Lung (tissue), 12 donors: ENCODE results near the gene FAM83B. TPM values are rescaled to one million over a fixed set of nuclear protein-coding genes. Genes with fewer than 3 reads are reported as not detected.

ENCODE experiments used
- ATAC-seq: fragments of 200-7000 bp; cut with Tn5 transposase; one replicate; pipeline ENCODE4 v1.9.1; 2020; ENCODE audit warnings: moderate number of reproducible peaks; ENCODE audit not compliant: insufficient read depth, low FRiP score
- DNase-seq, 3 donors: peaks; one replicate each; pipeline ENCODE4 v3.0.0-alpha.2; 2013 to 2017
- H3K27ac ChIP-seq, 2 donors: one replicate each; pipeline ENCODE4 v1.5.1; 2013; ENCODE audit warnings: mild to moderate bottlenecking in 2 of 2, moderate library complexity in 2 of 2, control low read depth in 1 of 2, inconsistent platforms in 1 of 2, low read depth in 1 of 2, low read length in 1 of 2
- H3K27me3 ChIP-seq, 3 donors: one replicate each; pipeline ENCODE4 v1.5.1; 2013; ENCODE audit warnings: low read length in 2 of 3; ENCODE audit not compliant: control insufficient read depth in 3 of 3, insufficient read depth in 3 of 3
- H3K36me3 ChIP-seq, 4 donors: one replicate each; pipeline ENCODE4 v1.5.1; 2013; ENCODE audit warnings: low read length in 4 of 4, mild to moderate bottlenecking in 1 of 4, moderate library complexity in 1 of 4; ENCODE audit not compliant: control insufficient read depth in 4 of 4, insufficient read depth in 4 of 4
- H3K4me1 ChIP-seq, 5 donors: one replicate each; pipeline ENCODE4 v1.5.1; 2013; ENCODE audit warnings: low read length in 5 of 5, mild to moderate bottlenecking in 2 of 5, moderate library complexity in 1 of 5; ENCODE audit not compliant: control insufficient read depth in 5 of 5, insufficient read depth in 5 of 5
- H3K4me3 ChIP-seq: one replicate; pipeline ENCODE4 v1.5.1; 2013; ENCODE audit warnings: mild to moderate bottlenecking, control low read depth, moderate library complexity
- H3K9ac ChIP-seq, 2 donors: one replicate each; pipeline ENCODE4 v1.5.1; 2013; ENCODE audit warnings: low read length in 2 of 2, control low read depth in 1 of 2; ENCODE audit not compliant: insufficient read depth in 1 of 2
- H3K9me3 ChIP-seq, 4 donors: one replicate each; pipeline ENCODE4 v1.5.1; 2013; ENCODE audit warnings: low read length in 3 of 4, mild to moderate bottlenecking in 1 of 4, moderate library complexity in 1 of 4; ENCODE audit not compliant: control insufficient read depth in 4 of 4, insufficient read depth in 3 of 4
- CTCF ChIP-seq: IDR thresholded peaks from 2 replicates; pipeline ENCODE4 v1.5.1; 2012; ENCODE audit warnings: mild to moderate bottlenecking; ENCODE audit errors: control extremely low read depth, extremely low read depth
- WGBS, 2 donors: extraction: QIAGEN DNeasy Blood & Tissue Kit; methylation state at CpG; one replicate each; pipeline ENCODE4 v1.1.7; 2013; 5-methylcytosine and 5-hydroxymethylcytosine counted together
- polyA plus RNA-seq, 2 donors: library from polyadenylated mRNA; stranded (reverse); fragments of 200-250 nt; gene quantifications; one replicate each; pipeline ENCODE4 v1.2.1, GENCODE V29; 2013
- total RNA-seq, 2 donors: library from RNA; depleted of rRNA in 1 of 2; stranded (reverse); fragments of >200 nt in 1 of 2; gene quantifications; one replicate each; pipeline ENCODE4 v1.2.1, GENCODE V29; 2014 to 2021
- donor health status: control.
- donor health status: control.
- donor health status: Bipolar disorder and iron deficiency.
- donor health status: healthy.
- donor health status: DM: yes; HTN: yes; CAD: no.

Gene FAM83B
- total and polyA plus RNA-seq, 4 donors = 0.04 to 4.4 (median 0.49) TPM

- H3K27me3 ChIP-seq = no peaks in the 10 kb centered on the region
- ATAC-seq (no peak), DNase-seq (no peak)
- no peaks in the 10 kb centered on the region for H3K4me1 ChIP-seq
- no peaks in the 10 kb centered on the region for H3K36me3 ChIP-seq
- no peak overlapping the region for H3K9ac ChIP-seq
- WGBS, 2 donors = 13 to 16% methylated on average over 3 of the region's 3 CpGs
- H3K4me3 ChIP-seq = no peak overlapping the region
- H3K9me3 ChIP-seq = peaks cover 0 to 9% (median 7%) of the 10 kb centered on the region in 4 donors
- H3K27ac ChIP-seq = no peak overlapping the region
- no peak for TF ChIP-seq CTCF
These were observed 143.4 kb downstream of the FAM83B start for GRCh38 chr6:54990001-54990400.
